ENCODE measurements around the gene AGR2. TPM values are rescaled to one million over a fixed set of nuclear protein-coding genes. Genes with fewer than 3 reads are reported as not detected.
"Not testable (repeated sequence)": the region's sequence is repeated elsewhere in the genome, so short reads cannot be mapped to it uniquely, and the experiment has no call there.

AGR2 gene
- total RNA-seq, 1 donor: not detected

GRCh38 chr7:16774294-16774693 lies 30.5 kb downstream of the AGR2 start:
- Histone ChIP-seq H4K20me1 (ENCODE audit: insufficient read depth, low read length) (no peaks in the 10 kb centered on the region), H3K4me1 (ENCODE audit: insufficient read depth, low read length) (peaks cover 5% of the 10 kb centered on the region), H3K27me3 (ENCODE audit: insufficient read depth, low read length) (no peaks in the 10 kb centered on the region), H3K27ac (ENCODE audit: low read depth, low read length) (no peak overlapping the region), H3K4me2 (ENCODE audit: insufficient read depth, low read length) (no peak overlapping the region), H3K9me3 (ENCODE audit: low read depth, low read length) (no peaks in the 10 kb centered on the region), H3K4me3 (ENCODE audit: insufficient read depth, low read length) (no peak overlapping the region), H2AFZ (ENCODE audit: low read length) (no peak overlapping the region), H3K79me2 (ENCODE audit: insufficient read depth, low read length) (no peaks in the 10 kb centered on the region), H3K36me3 (ENCODE audit: insufficient read depth, low read length) (no peaks in the 10 kb centered on the region)
- TF ChIP-seq CTCF (IDR thresholded peaks at IDR 0.05; ENCODE audit: extremely low read depth, low read depth, low read length): no peak
- no peak for DNase-seq (ENCODE audit: insufficient read length, low spot score, missing footprints)

GRCh38 chr7:16773884-16774283 lies 30.9 kb downstream of the AGR2 start:
- TF ChIP-seq CTCF (IDR thresholded peaks at IDR 0.05; ENCODE audit: extremely low read depth, low read depth, low read length): no peak
- Histone ChIP-seq H3K36me3 (ENCODE audit: insufficient read depth, low read length) (no peaks in the 10 kb centered on the region), H2AFZ (ENCODE audit: low read length) (no peak overlapping the region), H3K9me3 (ENCODE audit: low read depth, low read length) (no peaks in the 10 kb centered on the region), H4K20me1 (ENCODE audit: insufficient read depth, low read length) (no peaks in the 10 kb centered on the region), H3K27ac (ENCODE audit: low read depth, low read length) (no peak overlapping the region), H3K4me3 (ENCODE audit: insufficient read depth, low read length) (no peak overlapping the region), H3K27me3 (ENCODE audit: insufficient read depth, low read length) (no peaks in the 10 kb centered on the region), H3K4me2 (ENCODE audit: insufficient read depth, low read length) (no peak overlapping the region), H3K4me1 (ENCODE audit: insufficient read depth, low read length) (peaks cover 5% of the 10 kb centered on the region), H3K79me2 (ENCODE audit: insufficient read depth, low read length) (no peaks in the 10 kb centered on the region)
- no peak for DNase-seq (ENCODE audit: insufficient read length, low spot score, missing footprints)

- no peak for TF ChIP-seq CTCF (IDR thresholded peaks at IDR 0.05; ENCODE audit: extremely low read depth, low read depth, low read length)
- H3K9me3 ChIP-seq (ENCODE audit: low read depth, low read length): no peaks in the 10 kb centered on the region
- H3K4me1 ChIP-seq (ENCODE audit: insufficient read depth, low read length): peaks cover 5% of the 10 kb centered on the region
- no peaks in the 10 kb centered on the region for H3K36me3 ChIP-seq (ENCODE audit: insufficient read depth, low read length)
- no peaks in the 10 kb centered on the region for H4K20me1 ChIP-seq (ENCODE audit: insufficient read depth, low read length)
- DNase-seq (ENCODE audit: insufficient read length, low spot score, missing footprints): no peak
- no peaks in the 10 kb centered on the region for H3K27me3 ChIP-seq (ENCODE audit: insufficient read depth, low read length)
- H3K27ac ChIP-seq (ENCODE audit: low read depth, low read length): no peak overlapping the region
- H3K4me3 ChIP-seq (ENCODE audit: insufficient read depth, low read length): no peak overlapping the region
- no peak overlapping the region for H2AFZ ChIP-seq (ENCODE audit: low read length)
- no peak overlapping the region for H3K4me2 ChIP-seq (ENCODE audit: insufficient read depth, low read length)
- no peaks in the 10 kb centered on the region for H3K79me2 ChIP-seq (ENCODE audit: insufficient read depth, low read length)
Measured at GRCh38 chr7:16773326-16773725, 31.5 kb downstream of the AGR2 start.

- H3K4me1 ChIP-seq (ENCODE audit: insufficient read depth, low read length): peaks cover 5% of the 10 kb centered on the region
- H3K27ac ChIP-seq (ENCODE audit: low read depth, low read length): no peak overlapping the region
- H3K9me3 ChIP-seq (ENCODE audit: low read depth, low read length): no peaks in the 10 kb centered on the region
- H2AFZ ChIP-seq (ENCODE audit: low read length): peak overlapping the region; percentile 65
- no peaks in the 10 kb centered on the region for H3K79me2 ChIP-seq (ENCODE audit: insufficient read depth, low read length)
- H3K4me2 ChIP-seq (ENCODE audit: insufficient read depth, low read length): peak overlapping the region; percentile 62
- H3K4me3 ChIP-seq (ENCODE audit: insufficient read depth, low read length): peak overlapping the region; percentile 36
- TF ChIP-seq CTCF (IDR thresholded peaks at IDR 0.05; ENCODE audit: extremely low read depth, low read depth, low read length): no peak
- no peaks in the 10 kb centered on the region for H4K20me1 ChIP-seq (ENCODE audit: insufficient read depth, low read length)
- no peaks in the 10 kb centered on the region for H3K36me3 ChIP-seq (ENCODE audit: insufficient read depth, low read length)
- DNase-seq (ENCODE audit: insufficient read length, low spot score, missing footprints): no peak
- H3K27me3 ChIP-seq (ENCODE audit: insufficient read depth, low read length): no peaks in the 10 kb centered on the region
Measured at GRCh38 chr7:16770657-16771329, 34.0 kb downstream of the AGR2 start.

- not testable (repeated sequence) for H4K20me1 ChIP-seq (ENCODE audit: insufficient read depth, low read length); H3K4me2 ChIP-seq (ENCODE audit: insufficient read depth, low read length); H3K9me3 ChIP-seq (ENCODE audit: low read depth, low read length); H3K4me3 ChIP-seq (ENCODE audit: insufficient read depth, low read length); H3K79me2 ChIP-seq (ENCODE audit: insufficient read depth, low read length); H3K36me3 ChIP-seq (ENCODE audit: insufficient read depth, low read length); H3K27me3 ChIP-seq (ENCODE audit: insufficient read depth, low read length); DNase-seq (ENCODE audit: insufficient read length, low spot score, missing footprints); H3K4me1 ChIP-seq (ENCODE audit: insufficient read depth, low read length); H2AFZ ChIP-seq (ENCODE audit: low read length); H3K27ac ChIP-seq (ENCODE audit: low read depth, low read length)
Measured at GRCh38 chr7:16769994-16770393, 34.8 kb downstream of the AGR2 start.

Data from osteoblast (primary cell).